ENCODE measurements around the gene SLC35E2B. TPM values are rescaled to one million over a fixed set of nuclear protein-coding genes. Genes with fewer than 3 reads are reported as not detected.
"Not testable (repeated sequence)": the region's sequence is repeated elsewhere in the genome, so short reads cannot be mapped to it uniquely, and the experiment has no call there.

SLC35E2B gene
- total RNA-seq, 1 donor = 38.4 TPM

DNA sequence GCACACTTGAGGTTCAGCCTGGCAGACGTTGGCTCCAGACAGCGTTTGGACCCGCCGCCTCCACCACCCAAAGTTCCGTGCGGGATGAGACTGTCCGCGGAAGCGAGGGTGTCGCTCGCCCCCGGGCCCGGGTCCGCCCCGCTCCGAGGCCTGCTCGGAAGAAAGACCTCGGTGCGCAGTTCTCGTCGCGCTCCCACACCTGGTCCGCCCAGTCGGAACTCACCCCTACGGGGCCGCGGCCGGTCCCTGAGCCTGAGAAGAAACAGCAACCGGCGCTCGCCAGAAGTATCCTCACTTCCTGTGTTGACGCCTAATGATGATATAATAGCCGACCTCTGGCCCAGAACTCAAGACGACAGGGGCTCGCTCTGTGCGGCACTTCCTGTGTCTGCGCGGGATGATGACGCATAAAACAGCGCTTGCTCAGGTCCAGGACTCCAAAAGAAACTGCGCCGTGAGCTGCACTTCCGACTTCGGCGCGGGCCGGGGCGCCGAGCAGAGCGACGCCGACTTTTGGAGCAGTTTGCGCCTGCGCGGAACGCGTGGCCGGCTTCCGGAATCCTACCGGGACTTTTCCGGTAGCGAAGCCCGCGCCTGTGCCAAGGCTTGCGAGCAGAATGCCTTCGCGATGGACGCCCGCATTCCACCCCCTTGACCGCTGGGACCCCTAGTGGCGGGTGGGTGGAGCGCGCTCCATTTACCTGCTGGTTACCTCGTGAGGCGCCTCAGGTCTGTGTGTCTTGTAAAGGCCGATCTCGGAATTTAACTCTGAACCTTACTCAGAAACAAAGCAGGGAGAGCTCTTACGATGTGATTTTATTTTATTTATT lies 31.7 kb upstream of the SLC35E2B start, which contains the start of gene CDK11A:
TSS of gene CDK11A (minus strand) at position 323 of the 830 bp plus-strand sequence. CDS start 1,539 bp downstream, outside the sequence.
- H2AFZ ChIP-seq (ENCODE audit: low read length) = peak within 1 kb of the TSS; percentile 56
- not testable (repeated sequence) for H4K20me1 ChIP-seq (ENCODE audit: insufficient read depth, low read length); H3K9me3 ChIP-seq (ENCODE audit: low read depth, low read length); H3K27me3 ChIP-seq (ENCODE audit: insufficient read depth, low read length)
- peaks cover 11% of the 10 kb centered on the region for H3K79me2 ChIP-seq (ENCODE audit: insufficient read depth, low read length)
- peak within 1 kb of the TSS; percentile 69 for H3K27ac ChIP-seq (ENCODE audit: low read depth, low read length)
- TF ChIP-seq, protein P1, sequence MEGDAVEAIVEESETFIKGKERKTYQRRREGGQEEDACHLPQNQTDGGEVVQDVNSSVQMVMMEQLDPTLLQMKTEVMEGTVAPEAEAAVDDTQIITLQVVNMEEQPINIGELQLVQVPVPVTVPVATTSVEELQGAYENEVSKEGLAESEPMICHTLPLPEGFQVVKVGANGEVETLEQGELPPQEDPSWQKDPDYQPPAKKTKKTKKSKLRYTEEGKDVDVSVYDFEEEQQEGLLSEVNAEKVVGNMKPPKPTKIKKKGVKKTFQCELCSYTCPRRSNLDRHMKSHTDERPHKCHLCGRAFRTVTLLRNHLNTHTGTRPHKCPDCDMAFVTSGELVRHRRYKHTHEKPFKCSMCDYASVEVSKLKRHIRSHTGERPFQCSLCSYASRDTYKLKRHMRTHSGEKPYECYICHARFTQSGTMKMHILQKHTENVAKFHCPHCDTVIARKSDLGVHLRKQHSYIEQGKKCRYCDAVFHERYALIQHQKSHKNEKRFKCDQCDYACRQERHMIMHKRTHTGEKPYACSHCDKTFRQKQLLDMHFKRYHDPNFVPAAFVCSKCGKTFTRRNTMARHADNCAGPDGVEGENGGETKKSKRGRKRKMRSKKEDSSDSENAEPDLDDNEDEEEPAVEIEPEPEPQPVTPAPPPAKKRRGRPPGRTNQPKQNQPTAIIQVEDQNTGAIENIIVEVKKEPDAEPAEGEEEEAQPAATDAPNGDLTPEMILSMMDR (IDR thresholded peaks at IDR 0.05; ENCODE audit: extremely low read depth, low read depth, low read length) = peak; percentile 22
- peak within 1 kb of the TSS; percentile 43 for H3K4me2 ChIP-seq (ENCODE audit: insufficient read depth, low read length)
- peak within 1 kb of the TSS; percentile 81 for H3K4me3 ChIP-seq (ENCODE audit: insufficient read depth, low read length)
- H3K36me3 ChIP-seq (ENCODE audit: insufficient read depth, low read length) = peaks cover 17% of the 10 kb centered on the region
- H3K4me1 ChIP-seq (ENCODE audit: insufficient read depth, low read length) = peaks cover 13% of the 10 kb centered on the region
- DNase-seq (ENCODE audit: insufficient read length, low spot score, missing footprints) = peak; percentile 97

GRCh38 chr1:1721201-1721600 lies 28.6 kb upstream of the SLC35E2B start:
- Histone ChIP-seq H3K4me2 (ENCODE audit: insufficient read depth, low read length) (no peak overlapping the region), H3K4me1 (ENCODE audit: insufficient read depth, low read length) (no peaks in the 10 kb centered on the region), H3K9me3 (ENCODE audit: low read depth, low read length) (no peaks in the 10 kb centered on the region), H3K27ac (ENCODE audit: low read depth, low read length) (no peak overlapping the region), H2AFZ (ENCODE audit: low read length) (no peak overlapping the region), H3K27me3 (ENCODE audit: insufficient read depth, low read length) (no peaks in the 10 kb centered on the region), H4K20me1 (ENCODE audit: insufficient read depth, low read length) (peaks cover 3% of the 10 kb centered on the region), H3K36me3 (ENCODE audit: insufficient read depth, low read length) (peaks cover 29% of the 10 kb centered on the region), H3K4me3 (ENCODE audit: insufficient read depth, low read length) (no peak overlapping the region), H3K79me2 (ENCODE audit: insufficient read depth, low read length) (peaks cover 11% of the 10 kb centered on the region)
- TF ChIP-seq, protein P1 (IDR thresholded peaks at IDR 0.05; ENCODE audit: extremely low read depth, low read depth, low read length) = no peak
- DNase-seq (ENCODE audit: insufficient read length, low spot score, missing footprints) = peak; percentile 75

DNA sequence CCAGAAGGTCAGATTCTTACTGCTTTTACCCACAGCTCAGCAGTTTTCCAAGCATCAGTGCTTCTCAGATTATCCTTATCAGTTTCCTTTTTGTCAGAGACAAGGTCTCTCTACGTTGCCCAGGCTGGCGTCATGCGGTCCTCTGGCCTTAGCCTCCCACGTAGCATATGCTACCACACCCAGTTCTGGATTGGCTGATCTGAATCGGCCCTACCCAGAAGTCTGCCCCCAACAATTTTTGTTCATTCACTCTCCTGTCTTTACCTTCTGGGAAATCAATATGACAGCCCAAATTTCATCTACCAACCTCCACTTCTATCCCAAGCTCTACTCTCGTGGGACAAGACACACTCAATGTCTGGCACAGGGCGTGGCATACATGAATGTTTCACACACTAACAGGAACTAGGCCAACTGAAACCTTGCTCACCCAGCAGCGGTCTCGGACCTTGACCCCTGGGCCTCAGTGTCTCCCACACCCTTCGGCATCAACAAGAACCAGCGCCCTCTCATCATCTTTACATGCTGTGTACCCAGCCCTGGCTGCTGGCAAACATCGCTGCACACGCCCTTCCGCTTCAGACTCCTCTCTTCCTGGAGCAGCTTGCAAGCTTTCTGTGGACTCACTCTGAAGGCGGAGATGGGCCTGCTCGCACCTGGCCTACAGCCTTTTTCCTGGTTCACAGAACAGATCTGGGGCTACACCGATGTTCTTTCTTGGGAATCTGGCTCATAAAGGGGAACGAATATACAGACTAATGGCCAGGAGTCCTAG lies 22.7 kb upstream of the SLC35E2B start:
- not testable (repeated sequence) for H3K4me2 ChIP-seq (ENCODE audit: insufficient read depth, low read length); DNase-seq (ENCODE audit: insufficient read length, low spot score, missing footprints); H3K9me3 ChIP-seq (ENCODE audit: low read depth, low read length); H3K27ac ChIP-seq (ENCODE audit: low read depth, low read length); H3K79me2 ChIP-seq (ENCODE audit: insufficient read depth, low read length); H3K4me1 ChIP-seq (ENCODE audit: insufficient read depth, low read length); H3K27me3 ChIP-seq (ENCODE audit: insufficient read depth, low read length); H4K20me1 ChIP-seq (ENCODE audit: insufficient read depth, low read length); H3K4me3 ChIP-seq (ENCODE audit: insufficient read depth, low read length); H2AFZ ChIP-seq (ENCODE audit: low read length)
- H3K36me3 ChIP-seq (ENCODE audit: insufficient read depth, low read length) = peaks cover 22% of the 10 kb centered on the region

DNA sequence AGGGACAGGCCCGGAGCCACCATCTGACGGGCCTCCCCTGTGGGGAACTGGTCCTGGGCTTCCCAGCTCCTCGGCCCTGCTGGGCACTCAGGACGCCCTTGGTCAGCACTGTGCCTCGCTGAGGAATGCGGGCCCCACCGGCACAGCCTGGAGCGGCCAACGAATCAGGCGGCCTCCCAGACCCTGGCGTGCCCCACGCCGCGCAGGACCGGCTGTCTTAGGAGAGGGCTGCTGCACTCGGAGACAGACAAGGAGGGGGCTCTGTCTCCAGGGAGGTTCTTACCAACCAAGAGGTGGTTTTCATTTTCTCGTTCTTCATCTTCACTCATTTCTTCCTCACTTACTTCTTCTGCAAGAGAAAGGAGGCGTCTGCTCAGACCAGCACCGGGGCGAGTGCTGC lies 15.3 kb upstream of the SLC35E2B start:
- H2AFZ ChIP-seq (ENCODE audit: low read length); H3K4me3 ChIP-seq (ENCODE audit: insufficient read depth, low read length); H3K36me3 ChIP-seq (ENCODE audit: insufficient read depth, low read length); H3K79me2 ChIP-seq (ENCODE audit: insufficient read depth, low read length); H3K4me2 ChIP-seq (ENCODE audit: insufficient read depth, low read length); H3K4me1 ChIP-seq (ENCODE audit: insufficient read depth, low read length); H4K20me1 ChIP-seq (ENCODE audit: insufficient read depth, low read length); H3K9me3 ChIP-seq (ENCODE audit: low read depth, low read length); H3K27me3 ChIP-seq (ENCODE audit: insufficient read depth, low read length); H3K27ac ChIP-seq (ENCODE audit: low read depth, low read length); DNase-seq (ENCODE audit: insufficient read length, low spot score, missing footprints): not testable (repeated sequence)

DNA sequence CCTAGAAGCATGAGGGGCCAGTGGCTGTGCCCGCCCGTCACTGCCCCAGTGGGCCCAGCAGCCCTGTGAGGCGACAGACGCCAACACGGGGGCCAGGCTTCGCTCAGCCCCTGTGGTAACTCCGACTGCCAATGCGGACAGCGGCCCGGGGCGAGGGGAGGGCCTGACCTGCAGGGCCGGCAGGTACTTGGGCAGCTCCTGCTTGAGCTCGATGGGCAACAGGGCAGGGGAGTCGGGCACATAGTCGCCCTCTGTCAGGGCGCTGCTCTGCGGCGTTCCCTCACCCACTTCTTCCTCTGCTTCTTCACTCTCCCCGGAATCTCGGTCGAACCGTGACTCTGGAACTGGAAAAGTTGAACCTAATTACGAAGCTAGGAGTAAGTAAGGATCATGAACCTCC lies 14.6 kb upstream of the SLC35E2B start:
- H3K4me2 ChIP-seq (ENCODE audit: insufficient read depth, low read length); H4K20me1 ChIP-seq (ENCODE audit: insufficient read depth, low read length); H3K27me3 ChIP-seq (ENCODE audit: insufficient read depth, low read length); H3K36me3 ChIP-seq (ENCODE audit: insufficient read depth, low read length); H3K27ac ChIP-seq (ENCODE audit: low read depth, low read length); H3K9me3 ChIP-seq (ENCODE audit: low read depth, low read length); H3K4me3 ChIP-seq (ENCODE audit: insufficient read depth, low read length); H3K4me1 ChIP-seq (ENCODE audit: insufficient read depth, low read length); H2AFZ ChIP-seq (ENCODE audit: low read length); DNase-seq (ENCODE audit: insufficient read length, low spot score, missing footprints); H3K79me2 ChIP-seq (ENCODE audit: insufficient read depth, low read length): not testable (repeated sequence)

DNA sequence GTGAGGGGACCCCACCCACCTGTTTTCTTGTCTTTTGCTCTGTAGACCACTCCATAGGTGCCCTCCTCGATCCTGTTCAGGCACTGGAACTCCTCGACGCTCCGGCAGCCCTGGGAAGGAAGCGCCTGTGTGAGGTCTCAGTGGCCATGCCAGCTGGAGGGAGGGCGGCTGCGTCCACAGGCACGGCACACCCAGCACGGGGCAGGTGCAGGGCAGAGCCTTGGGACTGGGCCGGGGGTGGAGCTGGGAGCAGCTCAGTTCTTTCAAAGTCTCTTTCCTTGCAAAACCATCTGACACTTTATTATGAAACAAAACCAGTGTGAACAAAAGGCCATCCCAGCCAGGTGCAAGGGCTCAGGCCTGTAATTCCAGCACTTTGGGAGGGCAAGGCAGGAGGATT lies 13.0 kb upstream of the SLC35E2B start:
- H3K79me2 ChIP-seq (ENCODE audit: insufficient read depth, low read length) = not testable (repeated sequence)

GRCh38 chr1:1704284-1704957 lies 11.8 kb upstream of the SLC35E2B start:
- H3K27me3 ChIP-seq (ENCODE audit: insufficient read depth, low read length); H3K4me3 ChIP-seq (ENCODE audit: insufficient read depth, low read length); H3K79me2 ChIP-seq (ENCODE audit: insufficient read depth, low read length); H3K4me1 ChIP-seq (ENCODE audit: insufficient read depth, low read length); H2AFZ ChIP-seq (ENCODE audit: low read length); H3K4me2 ChIP-seq (ENCODE audit: insufficient read depth, low read length); H3K36me3 ChIP-seq (ENCODE audit: insufficient read depth, low read length); H3K27ac ChIP-seq (ENCODE audit: low read depth, low read length); H4K20me1 ChIP-seq (ENCODE audit: insufficient read depth, low read length); H3K9me3 ChIP-seq (ENCODE audit: low read depth, low read length): not testable (repeated sequence)
- peak; percentile 44 for DNase-seq (ENCODE audit: insufficient read length, low spot score, missing footprints)

More for the DNA sequence above, 13.0 kb upstream of the SLC35E2B start:
- H2AFZ ChIP-seq (ENCODE audit: low read length); H3K27me3 ChIP-seq (ENCODE audit: insufficient read depth, low read length); H3K9me3 ChIP-seq (ENCODE audit: low read depth, low read length); H3K36me3 ChIP-seq (ENCODE audit: insufficient read depth, low read length); H3K27ac ChIP-seq (ENCODE audit: low read depth, low read length); H3K4me2 ChIP-seq (ENCODE audit: insufficient read depth, low read length); DNase-seq (ENCODE audit: insufficient read length, low spot score, missing footprints); H4K20me1 ChIP-seq (ENCODE audit: insufficient read depth, low read length); H3K4me3 ChIP-seq (ENCODE audit: insufficient read depth, low read length); H3K4me1 ChIP-seq (ENCODE audit: insufficient read depth, low read length): not testable (repeated sequence)

All from osteoblast (primary cell).